ENCODE measurements around the gene MSI2.

Gene MSI2

DNA sequence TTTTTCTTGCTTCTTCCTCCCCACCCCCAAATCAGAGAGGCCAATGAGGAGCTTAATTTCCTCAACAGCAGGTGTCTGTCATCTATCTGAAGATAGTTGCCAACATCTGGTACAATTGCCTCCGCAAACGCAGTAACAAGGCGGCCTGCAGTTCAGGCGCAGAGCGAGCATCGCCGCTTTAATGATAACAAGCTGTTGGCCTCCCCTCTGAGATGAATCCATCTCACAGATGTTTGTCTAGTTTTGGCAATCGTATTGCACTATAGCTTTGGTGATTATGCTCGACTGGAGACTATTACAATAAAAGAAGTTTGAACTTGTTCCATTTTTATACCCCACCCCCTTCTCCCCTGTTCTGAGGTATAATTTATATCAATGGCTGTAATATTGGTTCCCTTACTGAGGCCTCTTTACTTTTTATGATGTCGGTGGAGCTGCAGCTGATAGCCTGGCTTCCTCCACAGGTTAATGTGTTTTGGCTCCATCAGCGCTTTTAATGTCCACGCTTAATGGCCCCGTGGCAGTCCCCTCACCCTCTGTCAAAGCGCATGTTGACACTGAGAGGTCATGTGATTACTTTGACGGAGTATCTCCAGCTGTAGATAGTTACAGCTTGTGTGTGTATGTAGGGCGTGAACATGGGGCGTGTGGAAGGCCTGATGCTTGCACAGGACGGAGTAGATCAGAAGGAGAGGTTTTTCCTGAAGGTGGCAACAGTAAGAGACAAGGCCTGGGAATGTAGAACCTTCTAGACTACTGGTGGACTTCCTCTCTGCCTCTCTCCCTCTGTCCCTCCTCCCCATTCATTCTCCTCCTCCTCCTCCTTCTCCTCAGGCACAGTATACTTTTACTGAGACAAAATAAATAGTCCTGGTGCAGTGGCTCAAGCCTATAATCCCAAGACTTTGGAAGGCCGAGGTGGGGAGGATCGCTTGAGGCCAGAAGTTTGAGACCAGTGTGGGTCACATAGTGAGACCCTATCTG, 164.7 kb downstream of the MSI2 start:
- DNase-seq, result no peak

DNA sequence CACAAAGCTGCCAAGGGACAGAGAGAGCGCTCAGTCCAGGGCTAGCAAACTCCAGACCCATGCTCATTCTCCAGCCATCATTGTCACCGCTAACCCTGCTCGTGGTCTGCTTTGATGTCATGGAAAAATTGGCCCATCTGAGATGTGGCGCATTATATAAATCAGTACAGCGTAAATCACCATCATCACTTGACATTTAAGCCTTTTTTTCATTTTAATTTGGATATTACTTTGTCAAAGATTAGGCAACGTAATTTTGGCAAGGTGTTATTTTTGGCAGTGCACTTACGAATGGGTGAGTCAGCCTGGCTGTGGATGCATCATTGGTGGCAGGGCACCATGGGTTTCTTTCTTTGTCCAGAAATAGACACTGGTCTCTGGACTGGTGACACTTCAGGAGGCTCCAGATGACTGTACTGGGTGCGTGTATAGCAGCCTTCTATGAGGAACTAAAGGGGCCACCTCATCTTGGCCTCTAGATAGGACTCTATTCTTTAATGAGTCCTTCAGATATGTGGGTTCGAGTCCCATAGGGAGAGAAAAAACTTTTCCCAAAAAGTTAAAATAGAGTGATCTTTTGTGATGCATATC, 166.3 kb downstream of the MSI2 start:
- no peak for DNase-seq

DNA sequence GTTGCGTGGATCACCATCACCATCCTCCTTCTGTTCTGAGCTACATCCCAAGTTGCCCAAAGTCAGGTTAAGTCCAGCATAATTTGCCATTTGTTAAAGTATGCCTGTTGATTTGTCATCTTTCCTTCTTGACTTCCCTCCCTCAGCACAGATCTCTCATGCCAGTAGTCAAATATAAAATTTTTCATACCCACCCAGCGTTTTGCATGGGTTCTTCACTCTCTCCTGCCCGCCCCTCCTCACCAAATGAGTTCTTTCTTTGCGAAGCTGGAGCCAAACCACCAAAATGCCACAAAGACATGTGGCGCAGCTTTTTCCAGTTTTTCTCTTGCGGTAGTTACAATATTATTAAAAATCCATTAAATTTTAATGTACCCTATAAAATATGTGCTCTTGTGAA, 167.2 kb downstream of the MSI2 start:
- DNase-seq, result no peak

DNA sequence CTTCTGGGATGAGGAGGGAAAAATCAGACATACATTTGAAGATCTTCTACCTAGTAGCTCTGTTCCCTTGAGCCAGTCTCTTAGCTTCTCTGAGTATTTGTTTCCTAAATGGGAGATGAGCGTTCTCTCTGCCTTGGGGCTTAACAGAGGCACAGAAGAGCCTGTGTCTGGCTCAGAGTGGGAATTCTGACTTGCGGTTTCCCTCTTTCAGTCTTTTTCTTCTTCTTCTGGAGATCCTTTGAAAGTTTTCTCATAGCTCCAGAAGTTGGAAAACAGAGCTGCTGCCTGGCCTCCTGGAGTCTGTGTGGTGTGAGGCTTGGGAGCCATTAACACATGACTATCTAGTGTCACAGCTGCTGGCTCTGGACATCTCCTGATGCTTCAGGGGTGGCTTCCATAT, 167.9 kb downstream of the MSI2 start:
- no peak for DNase-seq

DNA sequence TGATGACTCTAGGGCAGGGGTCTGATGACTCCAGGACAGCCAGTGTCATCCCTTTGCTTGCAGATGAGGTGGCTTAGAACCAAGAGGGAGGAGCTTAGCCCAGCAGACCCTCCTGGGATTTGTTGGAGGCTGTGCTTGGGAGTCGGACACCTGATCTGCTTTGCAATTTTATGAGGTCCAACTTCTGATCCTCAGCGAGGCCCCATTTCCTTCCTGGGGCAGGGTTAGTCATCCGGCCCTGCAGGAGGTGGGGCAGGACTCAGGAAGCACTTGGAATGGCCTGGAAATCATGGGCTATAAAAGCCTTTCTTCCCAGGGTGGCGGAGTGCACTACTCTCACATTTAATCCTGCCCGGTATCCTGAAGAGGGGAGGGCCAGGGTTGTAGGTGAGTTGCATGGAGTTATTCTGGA, 168.5 kb downstream of the MSI2 start:
- DNase-seq, result no peak

DNA sequence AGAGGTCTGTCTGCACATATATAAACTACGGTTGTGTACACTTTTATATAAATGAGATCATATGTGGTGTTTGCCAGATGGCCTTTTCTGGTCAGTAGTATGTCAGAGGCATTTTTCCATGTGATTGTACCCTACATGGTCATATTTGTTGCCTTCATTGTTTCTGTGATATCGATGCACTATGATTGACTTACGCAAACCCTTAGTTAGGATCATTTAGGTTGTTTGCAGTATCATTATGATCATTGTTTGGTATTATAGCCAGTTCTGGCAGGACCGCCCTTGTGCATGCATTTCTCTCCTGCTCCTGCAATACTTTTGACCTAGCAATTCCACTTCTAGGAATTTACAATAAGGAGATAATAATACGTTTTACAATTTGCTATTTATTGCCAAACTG, 169.1 kb downstream of the MSI2 start:
- DNase-seq, result no peak

DNA sequence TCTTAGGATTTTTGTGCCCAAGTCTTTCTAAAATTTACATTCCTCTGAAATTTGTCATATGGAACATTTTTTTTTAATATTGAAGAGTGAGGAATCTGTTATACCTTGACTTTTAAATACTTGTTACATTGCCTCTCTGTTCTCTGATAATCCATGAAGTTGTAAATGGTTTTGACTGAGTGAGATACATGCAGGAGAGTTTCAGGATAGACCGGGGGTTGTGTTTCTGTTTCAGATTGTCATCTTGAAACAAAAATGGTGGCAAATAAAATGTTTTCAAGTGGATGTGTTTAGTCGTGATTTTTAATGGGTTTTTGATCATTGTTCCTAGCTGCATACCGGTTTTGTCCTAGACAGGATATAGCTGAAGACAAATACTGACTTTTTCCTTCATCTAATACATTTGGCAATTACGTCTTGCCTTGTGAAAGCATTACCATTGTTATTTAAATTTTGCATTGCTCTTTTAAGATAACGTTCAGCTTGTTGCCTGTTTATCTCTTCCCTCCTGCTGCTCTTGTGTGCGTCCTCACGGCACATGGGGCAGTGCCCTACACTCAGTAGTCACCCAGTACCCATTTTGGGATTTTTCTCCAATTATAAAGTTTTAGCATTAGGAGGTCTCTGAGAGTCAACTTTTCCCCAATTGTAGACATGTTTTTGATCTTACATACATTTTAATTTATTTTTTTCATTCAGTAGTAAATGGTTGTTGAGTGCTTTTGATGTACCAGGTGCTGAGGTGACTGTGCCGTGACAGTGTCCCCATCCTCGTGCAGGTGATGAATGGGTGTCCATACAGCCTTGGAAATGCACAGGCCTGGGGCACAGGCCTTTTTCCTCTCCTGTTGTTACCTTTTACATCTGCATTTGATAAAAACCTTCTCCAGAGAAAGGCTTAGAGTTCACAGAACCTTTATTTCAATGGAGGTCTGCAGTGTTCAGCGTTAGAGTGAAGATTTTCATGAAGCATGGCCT, 169.9 kb downstream of the MSI2 start:
- DNase-seq, result no peak

DNA sequence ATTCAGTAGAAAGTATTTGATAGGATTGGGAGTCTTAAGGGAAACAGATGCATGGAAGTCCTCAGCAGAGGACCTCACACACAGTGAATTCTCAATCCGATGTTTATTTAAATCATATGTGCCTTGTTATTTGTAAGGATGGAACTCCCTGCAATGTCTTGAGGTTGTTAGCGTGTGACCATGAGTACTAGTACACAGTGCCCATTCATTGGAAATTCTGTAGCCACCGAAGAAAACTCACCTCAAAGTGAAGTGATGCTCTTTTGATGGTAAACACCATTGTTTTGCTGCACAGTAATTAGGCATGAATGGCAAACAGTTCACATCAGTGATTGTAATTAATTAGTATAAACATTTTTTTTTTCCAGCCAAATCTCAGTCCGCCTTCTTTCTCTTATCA, 173.6 kb downstream of the MSI2 start:
- no peak for DNase-seq

DNA sequence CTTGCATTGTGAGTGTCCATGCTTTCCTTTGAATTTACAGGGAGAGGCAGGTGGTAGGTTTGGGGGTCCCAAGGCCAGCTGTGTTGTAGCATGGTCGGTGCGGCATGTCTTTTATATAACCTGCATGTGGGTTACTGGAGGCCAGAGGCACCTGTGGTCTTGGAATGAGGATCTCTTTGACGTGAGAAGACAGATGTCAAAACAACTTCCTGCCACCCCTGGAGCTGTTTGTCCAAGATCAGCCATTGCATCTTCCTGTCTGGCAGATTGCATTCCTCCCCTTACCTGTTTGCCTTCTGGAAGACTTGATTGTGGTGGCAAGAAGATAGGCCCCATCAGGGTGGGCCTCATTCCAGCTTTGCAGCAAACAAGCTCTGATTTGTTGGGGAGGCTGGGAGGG, 175.1 kb downstream of the MSI2 start:
- no peak for DNase-seq

DNA sequence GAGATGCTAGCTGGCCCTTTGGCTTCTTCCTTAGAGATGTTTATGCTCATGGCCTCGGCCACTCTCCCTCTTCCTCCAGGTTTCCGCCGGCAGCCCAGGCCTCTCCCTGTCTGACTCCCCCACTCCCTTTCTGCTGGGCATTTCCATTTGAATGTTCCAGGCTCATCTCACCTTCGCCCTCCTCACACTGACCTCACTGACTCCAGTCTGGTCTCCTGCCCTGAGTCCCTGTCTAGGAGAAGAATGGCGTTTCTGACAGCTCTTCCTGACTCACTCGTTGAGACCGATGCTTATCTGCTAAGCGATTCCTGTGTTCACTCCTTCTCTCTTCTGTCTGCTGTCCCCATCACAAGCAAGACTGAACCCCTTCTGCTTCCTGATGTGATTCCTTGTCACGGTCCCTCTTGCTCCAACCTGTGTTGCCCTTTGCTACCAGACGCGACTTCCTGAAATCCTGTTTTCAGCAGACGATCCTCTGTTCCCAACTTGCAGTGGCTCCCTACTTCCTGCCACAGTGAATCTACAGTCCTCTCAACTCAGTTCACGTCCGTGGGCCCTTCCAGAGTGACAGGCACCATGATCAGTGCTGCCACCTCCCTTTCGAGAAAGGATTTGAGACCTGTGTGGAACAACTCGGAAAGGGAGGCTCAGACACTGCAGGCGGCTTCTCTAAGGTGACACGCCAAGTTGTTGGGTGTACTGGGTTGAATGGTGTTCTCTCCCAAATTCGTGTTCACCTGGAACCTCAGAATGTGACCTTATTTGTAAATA, 176.4 kb downstream of the MSI2 start:
- DNase-seq, result no peak

DNA sequence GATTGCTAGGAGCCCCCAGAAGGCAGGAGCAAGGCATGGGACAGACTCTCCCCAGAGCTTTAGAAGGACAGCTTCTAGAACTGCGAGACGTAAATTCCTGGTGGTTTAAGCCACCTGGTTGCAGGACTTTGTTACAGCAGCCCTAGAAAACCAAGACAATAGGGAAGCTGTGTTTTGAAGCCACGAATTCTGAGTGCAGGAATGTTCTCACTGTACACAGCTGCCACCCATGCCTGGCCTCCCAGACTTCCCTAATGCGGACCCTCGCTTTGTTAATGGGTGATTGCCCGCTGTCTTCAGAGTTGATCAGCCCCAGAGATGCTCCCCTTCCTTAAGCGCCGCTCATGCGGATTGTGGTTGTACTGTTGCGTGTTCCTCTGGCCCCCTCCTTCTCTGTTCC, 177.1 kb downstream of the MSI2 start:
- DNase-seq, result no peak

DNA sequence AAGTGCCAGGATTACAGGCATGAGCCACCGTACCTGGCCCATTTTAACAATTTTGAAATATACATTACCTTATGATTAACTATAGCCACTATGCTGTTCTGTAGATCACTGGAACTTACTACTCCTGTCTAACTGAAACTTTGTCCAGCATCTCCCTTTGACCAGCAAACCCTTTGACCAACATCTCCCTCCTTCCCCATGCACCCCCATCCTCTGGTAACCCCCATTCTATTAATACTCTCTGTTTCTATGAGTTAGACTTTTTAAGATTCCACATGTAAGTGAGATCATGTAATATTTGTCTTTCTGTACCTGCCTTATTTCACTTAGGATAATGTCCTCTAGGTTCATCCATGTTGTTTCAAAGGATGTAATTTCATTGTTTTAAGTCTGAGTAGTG, 178.0 kb downstream of the MSI2 start:
- DNase-seq, result no peak

DNA sequence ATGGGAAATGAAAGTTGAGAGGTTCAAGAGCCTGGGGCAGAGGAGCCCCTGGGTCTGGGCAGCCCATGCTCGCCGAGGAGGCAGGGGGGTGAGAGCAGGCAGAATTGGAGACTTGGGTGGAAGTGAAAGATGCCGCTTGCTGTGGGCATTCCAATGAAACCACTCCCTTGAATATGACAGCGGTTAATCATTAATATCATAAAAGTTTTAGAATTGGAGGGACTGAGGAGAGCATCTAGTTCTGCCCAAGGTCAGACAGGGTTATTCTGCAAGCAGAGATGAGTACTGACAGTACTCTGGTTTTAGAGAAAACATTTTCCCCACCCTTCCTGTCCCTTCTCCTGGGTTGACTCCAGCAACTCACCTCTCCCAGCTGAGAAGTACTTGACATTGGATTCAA, 180.2 kb downstream of the MSI2 start:
- DNase-seq, result no peak

DNA sequence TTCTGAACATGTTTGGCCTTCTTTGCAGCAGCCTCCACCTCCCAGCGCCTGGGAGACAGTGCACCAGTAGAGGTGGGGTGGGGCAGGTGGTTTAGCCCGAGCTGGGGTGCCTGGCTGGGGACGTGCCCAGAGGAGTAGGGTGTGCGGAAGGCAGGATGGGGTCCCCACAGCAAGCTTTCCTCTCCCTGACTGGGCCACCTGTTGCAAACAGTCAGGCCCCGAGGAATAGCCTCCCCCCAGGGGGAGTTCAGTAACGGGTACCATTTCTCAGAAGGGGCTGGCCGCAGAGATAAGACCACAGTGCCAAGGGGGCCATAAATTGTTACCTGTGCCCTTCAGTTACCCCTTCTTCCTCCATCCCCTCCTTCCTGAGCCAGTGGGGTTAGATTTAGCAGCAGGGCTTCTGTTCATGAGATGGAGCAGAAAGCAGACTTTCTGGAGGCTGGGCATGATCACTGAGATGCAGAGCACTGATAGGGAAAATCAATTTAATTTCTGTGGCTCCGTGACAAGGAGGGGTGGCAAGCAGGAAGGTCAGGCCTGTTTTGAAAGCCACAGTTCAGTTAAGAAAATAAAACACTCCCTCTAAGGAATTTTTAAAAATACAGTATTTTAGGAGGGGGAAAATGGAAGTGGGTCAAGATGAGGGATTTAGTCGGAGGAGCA, 181.9 kb downstream of the MSI2 start:
- no peak for DNase-seq

DNA sequence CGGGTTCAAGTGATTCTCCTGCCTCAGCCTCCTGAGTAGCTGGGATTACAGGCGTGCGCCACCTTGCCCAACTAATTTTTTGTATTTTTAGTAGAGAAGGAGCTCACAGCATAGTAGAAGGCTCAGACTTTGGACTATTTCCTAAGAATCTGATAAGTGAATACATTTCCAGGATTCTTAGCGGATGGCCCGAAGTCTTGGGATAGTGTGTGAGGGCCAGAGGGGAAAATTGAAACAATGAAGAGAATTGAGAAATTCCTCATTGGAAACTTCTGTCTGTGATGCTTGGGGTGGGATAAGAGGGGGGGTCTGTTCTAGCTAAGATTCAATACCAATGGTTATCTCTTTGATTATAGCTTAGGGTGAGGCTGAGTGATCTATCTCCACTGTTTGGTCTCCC, 183.3 kb downstream of the MSI2 start:
- DNase-seq, result no peak

DNA sequence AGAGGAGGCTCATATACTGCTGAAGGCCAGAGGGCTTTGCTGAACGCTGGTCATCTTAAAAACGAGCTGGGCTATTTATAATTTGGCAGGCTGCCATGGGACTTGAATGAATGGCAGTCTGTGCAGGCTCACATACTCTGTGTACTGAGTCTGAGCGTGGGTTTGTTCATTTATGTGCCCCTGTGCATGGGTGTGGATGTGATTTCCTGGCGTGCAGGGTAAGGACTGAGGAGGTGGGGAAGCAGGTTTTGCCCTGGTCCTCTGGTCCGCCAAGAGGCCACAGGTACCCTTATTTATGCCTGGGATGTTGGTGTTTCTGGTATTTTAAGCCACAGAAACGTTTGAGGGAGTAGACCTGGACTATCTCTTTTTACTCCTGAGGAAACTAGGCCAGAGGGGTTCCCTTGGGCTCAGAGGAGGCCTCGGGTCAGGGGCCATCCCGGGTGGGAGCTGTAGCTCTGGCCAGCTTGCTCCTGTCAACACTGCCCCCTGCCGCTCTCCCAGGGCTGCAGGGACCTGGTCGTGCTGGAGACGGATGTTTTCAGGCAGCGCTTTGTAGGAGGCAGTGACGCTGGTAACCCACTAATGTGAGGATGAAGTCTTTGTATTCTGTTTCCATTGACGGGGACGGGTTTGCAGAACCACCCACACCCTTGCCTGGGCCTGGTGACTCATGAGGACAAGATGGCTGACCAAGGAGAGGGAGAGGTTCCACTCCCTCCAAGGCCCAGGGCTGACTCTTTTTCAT, 184.4 kb downstream of the MSI2 start:
- DNase-seq, result peak; percentile 65

DNA sequence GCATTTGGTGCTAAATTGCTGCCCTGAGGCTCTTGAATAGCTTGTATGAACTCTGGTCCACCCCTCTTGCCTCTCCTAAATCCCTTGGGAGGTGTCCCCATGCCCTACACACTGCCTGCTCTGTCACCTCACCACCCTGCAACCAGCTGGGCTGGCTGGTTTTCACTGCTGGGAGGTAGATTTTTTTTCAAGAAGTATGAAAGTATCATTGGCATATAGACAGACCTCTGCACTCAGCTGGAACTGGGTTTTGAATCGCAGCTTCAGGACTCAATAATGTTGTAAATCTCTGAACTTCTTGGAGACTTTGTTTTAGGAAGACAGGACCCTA, 184.9 kb downstream of the MSI2 start:
- DNase-seq, result no peak

DNA sequence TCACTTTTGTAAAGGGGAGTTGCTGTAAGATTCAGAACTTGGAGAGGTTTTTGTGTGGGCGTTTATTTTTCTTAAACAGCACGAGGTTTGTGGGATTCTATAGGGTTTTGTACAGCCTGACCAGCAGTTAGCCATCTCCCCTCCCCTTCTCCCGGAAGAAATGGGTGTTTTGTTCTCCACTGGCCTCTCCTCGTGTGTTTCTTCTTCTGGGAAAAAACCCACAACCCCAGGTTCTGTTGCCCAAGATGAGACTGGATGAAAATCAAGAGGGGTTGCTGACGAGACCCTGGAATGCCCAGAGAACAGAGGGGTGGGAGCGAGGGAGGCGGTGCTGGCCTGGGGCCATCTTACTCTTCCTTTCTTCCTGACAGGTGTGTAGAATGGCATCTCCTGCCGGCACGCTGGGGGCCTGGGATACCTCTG, 186.1 kb downstream of the MSI2 start:
- DNase-seq, result no peak

DNA sequence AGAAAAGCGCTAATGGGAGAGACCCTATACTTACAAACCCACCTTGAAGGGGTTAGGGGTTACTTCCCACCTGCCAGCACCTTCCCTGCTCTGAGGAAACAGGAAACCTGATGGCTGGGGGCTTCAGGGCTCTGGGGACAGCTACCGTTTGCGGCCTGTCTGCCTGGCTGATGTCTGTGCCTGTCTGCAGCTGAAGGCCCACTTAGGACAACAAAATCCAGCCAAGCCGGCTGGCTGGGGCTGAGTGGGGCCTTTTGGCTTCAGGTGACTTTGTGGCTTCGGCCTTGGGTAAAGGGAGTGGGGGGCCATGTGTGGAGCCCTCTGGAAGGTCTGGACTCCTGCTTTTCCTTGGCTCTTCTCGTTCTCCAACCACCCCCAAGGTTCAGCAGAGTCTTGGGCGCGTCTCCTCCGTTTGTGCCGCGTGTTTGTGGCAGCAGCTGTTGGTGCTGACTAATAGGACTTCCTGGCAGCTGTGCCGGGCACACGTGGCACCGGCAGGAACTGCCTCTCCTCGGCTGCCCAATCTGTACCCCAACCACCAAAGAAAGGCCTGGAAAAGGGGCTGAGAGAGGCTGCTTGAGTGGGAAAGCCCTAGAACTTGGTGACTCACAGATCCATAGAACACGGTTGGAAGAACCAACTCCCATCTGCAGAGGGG, 186.7 kb downstream of the MSI2 start:
- peak; percentile 58 for DNase-seq

DNA sequence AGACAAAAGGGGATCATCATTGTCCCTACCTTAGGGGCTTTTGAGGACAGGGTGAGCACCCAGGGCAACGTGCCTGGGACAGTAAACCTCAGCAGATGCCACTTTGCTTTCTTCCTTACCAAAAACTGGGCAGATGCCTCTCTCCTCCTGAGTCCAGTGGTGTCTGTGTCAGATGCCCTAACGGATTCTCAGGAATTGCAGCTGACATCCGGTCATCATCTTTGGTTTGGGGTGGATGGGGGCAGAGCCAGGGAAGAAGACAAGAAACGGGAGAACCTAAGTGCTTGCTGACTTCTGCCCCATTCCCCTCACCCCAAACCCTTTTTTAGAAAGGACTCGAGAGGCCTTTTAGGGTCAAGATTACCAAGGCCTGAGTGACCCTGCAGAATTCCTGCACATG, 187.5 kb downstream of the MSI2 start:
- DNase-seq, result no peak
